ENCODE data around the gene FOXN4. TPM values are rescaled to one million over a fixed set of nuclear protein-coding genes. Genes with fewer than 3 reads are reported as not detected.

FOXN4 gene
- total and polyA plus RNA-seq, 2 donors (not counting 1 experiment from before 2014, with no cell fraction given): not detected

GRCh38 chr12:109310247-109311125 is 1.4 kb upstream of the FOXN4 start:
- Histone ChIP-seq H3K9me3 (ENCODE audit: control insufficient read depth, insufficient read depth, low read depth, low read length) (no peaks in the 10 kb centered on the region), H3K4me1 (ENCODE audit: control insufficient read depth, extremely low read depth, insufficient read depth, low read length) (no peaks in the 10 kb centered on the region), H3K36me3 (ENCODE audit: control insufficient read depth, insufficient read depth, low read length) (no peaks in the 10 kb centered on the region), H4K20me1 (ENCODE audit: control insufficient read depth, extremely low read depth, insufficient read depth, low read length) (no peaks in the 10 kb centered on the region), H3K27me3 (ENCODE audit: control insufficient read depth, insufficient read depth, low read length) (peaks cover 52% of the 10 kb centered on the region), H3K79me2 (ENCODE audit: control insufficient read depth, insufficient read depth, low read length) (no peaks in the 10 kb centered on the region), H3K4me3 (replicated peaks in 1 of 4; ENCODE audit: control extremely low read depth in 1 of 4, insufficient read depth in 1 of 4, low read depth in 3 of 4, low read length in 4 of 4) (peak overlapping the region in 1 of 4 experiments; percentile 32), H3K9ac (ENCODE audit: insufficient read depth, low read length) (no peak overlapping the region), H3K4me2 (ENCODE audit: extremely low read depth, insufficient read depth, low read length) (no peak overlapping the region), H3K27ac (ENCODE audit: insufficient read depth, low read length) (no peak overlapping the region), H2AFZ (ENCODE audit: low read length) (no peak overlapping the region)
- TF ChIP-seq EZH2 (IDR thresholded peaks at IDR 0.05; ENCODE audit: low read length, missing control alignments) (peak; percentile 89), CTCF (conservative IDR thresholded peaks at IDR 0.05 in 1 of 2, IDR thresholded peaks at IDR 0.05 in 1 of 2; ENCODE audit: low read depth in 1 of 2, low read length in 2 of 2) (no peak)
- DNase-seq (ENCODE audit: low read depth in 2 of 2): no peak

DNA sequence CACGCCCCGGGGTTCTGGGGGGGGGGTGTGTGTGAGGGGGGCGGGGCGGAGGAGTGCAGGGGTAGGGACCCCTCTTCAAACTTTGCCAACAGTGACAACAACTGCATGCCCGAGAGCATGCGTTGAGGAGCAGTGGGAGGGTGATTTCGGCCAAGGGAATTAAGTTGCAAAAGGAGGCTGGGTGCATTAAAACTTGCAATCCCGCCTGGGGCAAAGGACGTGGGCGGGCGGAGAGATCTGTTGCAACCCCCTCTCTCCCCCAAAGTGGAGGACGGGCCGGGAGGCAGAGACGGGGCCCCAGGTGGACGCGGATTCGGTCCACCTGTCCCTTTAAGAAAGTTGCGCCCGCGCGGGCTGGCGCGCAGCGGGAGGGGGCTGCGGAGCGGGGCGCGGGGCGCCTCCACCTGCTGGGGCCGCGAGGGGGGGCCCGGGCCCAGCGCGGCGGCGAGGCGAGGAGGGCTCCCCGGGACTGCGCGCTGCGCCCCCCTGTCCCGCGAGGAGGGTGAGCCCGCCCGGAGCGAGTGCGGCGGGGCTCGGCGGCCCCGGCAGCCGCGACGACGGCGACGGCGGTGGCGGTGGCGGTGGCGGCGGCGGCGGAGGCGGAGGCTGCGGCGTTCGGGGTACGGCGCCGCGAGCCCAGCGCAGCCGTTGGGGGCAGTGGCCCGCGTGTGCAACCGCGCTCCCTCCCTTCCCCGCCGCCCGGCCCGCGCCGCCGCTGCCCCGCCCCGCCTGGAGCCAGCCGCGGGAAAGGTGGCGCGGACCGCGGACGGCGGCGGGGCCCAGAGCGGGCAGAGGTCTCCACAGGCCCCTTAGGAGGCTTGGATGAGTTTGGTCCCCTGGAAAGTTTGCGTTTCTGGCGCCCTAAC is 530 bp upstream of the FOXN4 start:
- Histone ChIP-seq H3K9me3 (ENCODE audit: control insufficient read depth, insufficient read depth, low read depth, low read length) (no peaks in the 10 kb centered on the region), H2AFZ (ENCODE audit: low read length) (no peak overlapping the region), H4K20me1 (ENCODE audit: control insufficient read depth, extremely low read depth, insufficient read depth, low read length) (no peaks in the 10 kb centered on the region), H3K79me2 (ENCODE audit: control insufficient read depth, insufficient read depth, low read length) (no peaks in the 10 kb centered on the region), H3K4me1 (ENCODE audit: control insufficient read depth, extremely low read depth, insufficient read depth, low read length) (no peaks in the 10 kb centered on the region), H3K4me3 (replicated peaks in 1 of 4; ENCODE audit: control extremely low read depth in 1 of 4, insufficient read depth in 1 of 4, low read depth in 3 of 4, low read length in 4 of 4) (peak overlapping the region in 1 of 4 experiments; percentile 32), H3K4me2 (ENCODE audit: extremely low read depth, insufficient read depth, low read length) (peak overlapping the region; percentile 13), H3K27ac (ENCODE audit: insufficient read depth, low read length) (no peak overlapping the region), H3K9ac (ENCODE audit: insufficient read depth, low read length) (no peak overlapping the region), H3K27me3 (ENCODE audit: control insufficient read depth, insufficient read depth, low read length) (peaks cover 56% of the 10 kb centered on the region), H3K36me3 (ENCODE audit: control insufficient read depth, insufficient read depth, low read length) (no peaks in the 10 kb centered on the region)
- DNase-seq (ENCODE audit: low read depth in 2 of 2): no peak
- TF ChIP-seq CTCF (conservative IDR thresholded peaks at IDR 0.05 in 1 of 2, IDR thresholded peaks at IDR 0.05 in 1 of 2; ENCODE audit: low read depth in 1 of 2, low read length in 2 of 2) (no peak), EZH2 (IDR thresholded peaks at IDR 0.05; ENCODE audit: low read length, missing control alignments) (peak; percentile 46)

DNA sequence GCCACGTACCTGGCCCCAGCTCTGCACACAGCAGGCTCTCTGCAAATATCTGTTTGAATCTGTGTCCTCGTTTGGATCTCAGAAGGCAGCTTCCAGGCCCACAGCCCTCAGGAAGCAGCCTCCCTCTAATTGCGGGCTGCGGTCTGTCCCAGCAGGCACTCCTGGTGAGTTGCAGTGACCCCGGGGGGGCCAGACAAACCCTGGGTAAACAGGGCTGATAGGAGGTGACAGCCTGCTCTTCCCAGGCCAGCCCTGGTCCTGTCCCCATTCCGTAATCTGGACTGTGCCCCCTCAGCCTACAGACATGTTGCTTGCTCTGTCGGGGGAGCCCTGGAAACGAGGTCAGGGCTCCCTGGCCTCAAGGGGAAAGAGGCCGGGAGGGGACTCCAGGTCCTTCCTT is 2.0 kb downstream of the FOXN4 start:
- peaks cover 51% of the 10 kb centered on the region for H3K27me3 ChIP-seq (ENCODE audit: control insufficient read depth, insufficient read depth, low read length)

More for the DNA sequence above, 2.0 kb downstream of the FOXN4 start:
- Histone ChIP-seq H3K4me2 (ENCODE audit: extremely low read depth, insufficient read depth, low read length) (no peak overlapping the region), H4K20me1 (ENCODE audit: control insufficient read depth, extremely low read depth, insufficient read depth, low read length) (no peaks in the 10 kb centered on the region), H2AFZ (ENCODE audit: low read length) (no peak overlapping the region), H3K79me2 (ENCODE audit: control insufficient read depth, insufficient read depth, low read length) (no peaks in the 10 kb centered on the region), H3K27ac (ENCODE audit: insufficient read depth, low read length) (no peak overlapping the region), H3K36me3 (ENCODE audit: control insufficient read depth, insufficient read depth, low read length) (no peaks in the 10 kb centered on the region), H3K9me3 (ENCODE audit: control insufficient read depth, insufficient read depth, low read depth, low read length) (no peaks in the 10 kb centered on the region), H3K9ac (ENCODE audit: insufficient read depth, low read length) (no peak overlapping the region), H3K4me1 (ENCODE audit: control insufficient read depth, extremely low read depth, insufficient read depth, low read length) (no peaks in the 10 kb centered on the region), H3K4me3 (replicated peaks in 1 of 4; ENCODE audit: control extremely low read depth in 1 of 4, insufficient read depth in 1 of 4, low read depth in 3 of 4, low read length in 4 of 4) (no peak overlapping the region)
- no peak for DNase-seq (ENCODE audit: low read depth in 2 of 2)
- TF ChIP-seq EZH2 (IDR thresholded peaks at IDR 0.05; ENCODE audit: low read length, missing control alignments) (no peak), CTCF (conservative IDR thresholded peaks at IDR 0.05 in 1 of 2, IDR thresholded peaks at IDR 0.05 in 1 of 2; ENCODE audit: low read depth in 1 of 2, low read length in 2 of 2) (no peak)

Measured in fibroblast of lung (primary cell).